Trophoblast cell (in vitro differentiated cells and primary cell): Measurements from ENCODE around the gene PKMYT1.

Source experiments
- DNase-seq, 2 donors: peaks; one replicate each; pipeline ENCODE4 v3.0.0-alpha.2; 2016
- H2AFZ ChIP-seq: 2 replicates; pipeline ENCODE4 v1.6.1; 2013; ENCODE audit warnings: low read length, moderate library complexity, mild to moderate bottlenecking; ENCODE audit not compliant: insufficient read depth, poor library complexity
- H2AK5ac ChIP-seq: 2 replicates; pipeline ENCODE4 v1.6.1; 2013; ENCODE audit warnings: mild to moderate bottlenecking, low read length
- H2BK120ac ChIP-seq: 2 replicates; pipeline ENCODE4 v1.6.1; 2013; ENCODE audit warnings: low read length, mild to moderate bottlenecking, moderate library complexity; ENCODE audit not compliant: insufficient read depth, poor library complexity
- H2BK12ac ChIP-seq: 2 replicates; pipeline ENCODE4 v1.6.1; 2013; ENCODE audit warnings: mild to moderate bottlenecking, low read length, moderate library complexity
- H2BK5ac ChIP-seq: 2 replicates; pipeline ENCODE4 v1.6.1; 2013; ENCODE audit warnings: low read length, low read depth, moderate library complexity, mild to moderate bottlenecking; ENCODE audit not compliant: poor library complexity
- H3K14ac ChIP-seq: 2 replicates; pipeline ENCODE4 v1.6.1; 2013; ENCODE audit warnings: mild to moderate bottlenecking, low read length
- H3K18ac ChIP-seq: 2 replicates; pipeline ENCODE4 v1.6.1; 2013; ENCODE audit warnings: mild to moderate bottlenecking, low read length
- H3K23ac ChIP-seq: 2 replicates; pipeline ENCODE4 v1.6.1; 2013; ENCODE audit warnings: low read length
- H3K27ac ChIP-seq: 2 replicates; pipeline ENCODE4 v1.5.1; 2013; ENCODE audit warnings: low read depth, mild to moderate bottlenecking, inconsistent platforms, low read length, moderate library complexity
- H3K27me3 ChIP-seq: 2 replicates; pipeline ENCODE4 v1.6.1; 2013; ENCODE audit warnings: inconsistent platforms, mild to moderate bottlenecking, low read length, moderate library complexity; ENCODE audit not compliant: insufficient read depth
- H3K36me3 ChIP-seq, 2 experiments: 1 replicate in 1 of 2; 2 replicates in 1 of 2; pipeline ENCODE4 v1.6.1; 2013; ENCODE audit warnings: low read length in 2 of 2, mild to moderate bottlenecking in 2 of 2, moderate library complexity in 1 of 2; ENCODE audit not compliant: insufficient read depth in 2 of 2, control insufficient read depth in 1 of 2
- H3K4ac ChIP-seq: 2 replicates; pipeline ENCODE4 v1.6.1; 2013; ENCODE audit warnings: low read depth, mild to moderate bottlenecking, low read length, moderate library complexity
- H3K4me1 ChIP-seq, 2 experiments: 1 replicate in 1 of 2; 2 replicates in 1 of 2; pipeline ENCODE4 v1.6.1; 2013; ENCODE audit warnings: low read length in 2 of 2, mild to moderate bottlenecking in 2 of 2, moderate library complexity in 1 of 2; ENCODE audit not compliant: insufficient read depth in 2 of 2, control insufficient read depth in 1 of 2
- H3K4me2 ChIP-seq: 2 replicates; pipeline ENCODE4 v1.6.1; 2013; ENCODE audit warnings: inconsistent platforms, mild to moderate bottlenecking, low read length, moderate library complexity
- H3K4me3 ChIP-seq: 2 replicates; pipeline ENCODE4 v1.5.1; 2013; ENCODE audit warnings: mild to moderate bottlenecking, low read depth, low read length, inconsistent platforms
- H3K79me1 ChIP-seq: one replicate; pipeline ENCODE4 v1.6.1; 2013; ENCODE audit warnings: low read length
- H3K79me2 ChIP-seq: 2 replicates; pipeline ENCODE4 v1.6.1; 2013; ENCODE audit warnings: low read length, mild to moderate bottlenecking; ENCODE audit not compliant: control insufficient read depth, insufficient read depth, poor library complexity
- H3K9ac ChIP-seq: 2 replicates; pipeline ENCODE4 v1.6.1; 2013; ENCODE audit warnings: mild to moderate bottlenecking, low read length
- H3K9me3 ChIP-seq: 2 replicates; pipeline ENCODE4 v1.6.1; 2013; ENCODE audit warnings: low read depth, mild to moderate bottlenecking, control low read depth, inconsistent platforms, low read length; ENCODE audit not compliant: insufficient read depth
- H4K12ac ChIP-seq: 2 replicates; pipeline ENCODE4 v1.6.1; 2013; ENCODE audit warnings: low read depth, mild to moderate bottlenecking, low read length, moderate library complexity
- H4K8ac ChIP-seq: 2 replicates; pipeline ENCODE4 v1.6.1; 2013; ENCODE audit warnings: low read depth, mild to moderate bottlenecking, low read length, moderate library complexity
- H4K91ac ChIP-seq: one replicate; pipeline ENCODE4 v1.6.1; 2013; ENCODE audit warnings: low read depth, mild to moderate bottlenecking, low read length, moderate library complexity
- WGBS: extraction: QIAGEN DNeasy Blood & Tissue Kit; methylation state at CpG from one replicate; pipeline ENCODE4 v1.1.7; 2013; ENCODE audit warnings: missing lambda C conversion rate; ENCODE audit not compliant: insufficient read length, insufficient coverage; ENCODE audit errors: extremely low coverage; 5-methylcytosine and 5-hydroxymethylcytosine counted together

PKMYT1 gene

DNA sequence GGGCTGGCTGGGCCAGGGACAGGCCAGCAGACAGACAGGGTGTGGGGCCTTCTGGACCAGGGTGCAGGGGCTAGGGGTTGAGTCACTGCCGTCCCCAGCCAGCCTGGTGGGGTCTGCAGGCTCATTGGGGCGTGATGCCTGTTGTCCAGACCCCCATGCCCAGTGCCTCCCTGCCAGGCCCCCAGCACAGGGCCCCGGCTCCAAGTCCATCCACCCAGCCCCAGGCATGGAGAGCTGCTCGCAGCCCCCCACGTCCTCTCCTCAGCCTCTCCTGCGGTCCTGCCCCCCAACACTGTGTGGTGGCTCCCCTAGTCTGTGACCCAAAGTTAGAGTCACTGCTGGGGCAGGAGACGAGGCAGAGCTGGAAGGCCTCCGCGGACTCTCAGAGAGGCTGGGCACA lies 7.0 kb upstream of the PKMYT1 start:
- Histone ChIP-seq H3K79me2 (no peaks in the 10 kb centered on the region), H3K79me1 (no peaks in the 10 kb centered on the region), H3K9ac (no peak overlapping the region), H2BK12ac (no peak overlapping the region), H3K4me3 (no peak overlapping the region), H4K91ac (no peak overlapping the region), H3K4me1 (peaks cover 6 to 10% of the 10 kb centered on the region in 2 experiments), H2AK5ac (no peak overlapping the region), H4K8ac (no peak overlapping the region), H3K36me3 (no peaks in the 10 kb centered on the region), H3K27ac (no peak overlapping the region), H4K12ac (no peak overlapping the region), H3K23ac (no peak overlapping the region), H3K14ac (no peak overlapping the region), H3K4ac (no peak overlapping the region), H3K18ac (no peak overlapping the region), H3K27me3 (no peaks in the 10 kb centered on the region), H3K4me2 (no peak overlapping the region), H2BK120ac (no peak overlapping the region), H2BK5ac (no peak overlapping the region), H3K9me3 (no peaks in the 10 kb centered on the region), H2AFZ (no peak overlapping the region)
- no peak for DNase-seq
- no CpG with 5 or more reads among the region's 9 CpGs for WGBS

- no peak overlapping the region for H2AFZ ChIP-seq
- H3K4me3 ChIP-seq, result no peak overlapping the region
- H2BK5ac ChIP-seq, result no peak overlapping the region
- H3K79me1 ChIP-seq, result no peaks in the 10 kb centered on the region
- no peak for DNase-seq
- H2AK5ac ChIP-seq, result no peak overlapping the region
- no peak overlapping the region for H4K8ac ChIP-seq
- H3K27me3 ChIP-seq, result no peaks in the 10 kb centered on the region
- H2BK120ac ChIP-seq, result no peak overlapping the region
- H3K36me3 ChIP-seq, result no peaks in the 10 kb centered on the region
- no peak overlapping the region for H3K4ac ChIP-seq
- H3K9ac ChIP-seq, result no peak overlapping the region
- no peak overlapping the region for H3K23ac ChIP-seq
- H4K91ac ChIP-seq, result no peak overlapping the region
- WGBS, result no CpG with 5 or more reads among the region's 17 CpGs
- no peak overlapping the region for H3K27ac ChIP-seq
- H3K9me3 ChIP-seq, result no peaks in the 10 kb centered on the region
- H3K79me2 ChIP-seq, result no peaks in the 10 kb centered on the region
- H3K4me2 ChIP-seq, result no peak overlapping the region
- no peak overlapping the region for H2BK12ac ChIP-seq
- H3K18ac ChIP-seq, result no peak overlapping the region
- H3K14ac ChIP-seq, result no peak overlapping the region
- H4K12ac ChIP-seq, result no peak overlapping the region
- peaks cover 7 to 14% of the 10 kb centered on the region in 2 experiments for H3K4me1 ChIP-seq
Measured at GRCh38 chr16:2986623-2987188, 6.5 kb upstream of the PKMYT1 start.

- Histone ChIP-seq H2BK5ac (no peak overlapping the region), H3K27me3 (no peaks in the 10 kb centered on the region), H3K14ac (no peak overlapping the region), H4K91ac (no peak overlapping the region), H3K4ac (no peak overlapping the region), H2BK12ac (no peak overlapping the region), H2BK120ac (no peak overlapping the region), H2AFZ (no peak overlapping the region), H2AK5ac (no peak overlapping the region), H3K4me1 (peaks cover 14 to 21% of the 10 kb centered on the region in 2 experiments), H3K79me1 (peaks cover 4% of the 10 kb centered on the region), H4K12ac (no peak overlapping the region), H3K4me2 (no peak overlapping the region), H4K8ac (no peak overlapping the region), H3K9ac (no peak overlapping the region), H3K9me3 (no peaks in the 10 kb centered on the region), H3K27ac (no peak overlapping the region), H3K36me3 (no peaks in the 10 kb centered on the region), H3K18ac (no peak overlapping the region), H3K4me3 (no peak overlapping the region), H3K23ac (no peak overlapping the region), H3K79me2 (no peaks in the 10 kb centered on the region)
- no CpG with 5 or more reads among the region's 15 CpGs for WGBS
- no peak for DNase-seq
Measured at GRCh38 chr16:2985893-2986355, 5.7 kb upstream of the PKMYT1 start.

- Histone ChIP-seq H3K36me3 (no peaks in the 10 kb centered on the region), H3K79me2 (peaks cover 3% of the 10 kb centered on the region), H3K4ac (no peak overlapping the region), H3K9me3 (no peaks in the 10 kb centered on the region), H4K12ac (no peak overlapping the region), H4K91ac (no peak overlapping the region), H2BK5ac (no peak overlapping the region), H2AK5ac (no peak overlapping the region), H3K79me1 (peaks cover 8% of the 10 kb centered on the region), H3K4me3 (no peak overlapping the region), H3K23ac (no peak overlapping the region), H3K18ac (no peak overlapping the region), H3K9ac (no peak overlapping the region), H2BK120ac (no peak overlapping the region), H3K4me1 (peaks cover 18 to 24% of the 10 kb centered on the region in 2 experiments), H3K14ac (no peak overlapping the region), H3K27me3 (no peaks in the 10 kb centered on the region), H4K8ac (no peak overlapping the region), H2AFZ (no peak overlapping the region), H3K4me2 (no peak overlapping the region), H2BK12ac (no peak overlapping the region), H3K27ac (no peak overlapping the region)
- no CpG with 5 or more reads among the region's 9 CpGs for WGBS
- no peak for DNase-seq
Measured at GRCh38 chr16:2985462-2985861, 5.2 kb upstream of the PKMYT1 start.
